CD4-positive, alpha-beta T cell treated with Interleukin-1 beta for 1 hour (primary cell): ENCODE results near the gene TRAF1.
A peak's percentile ranks its signal among the peaks of the same experiment; 100 is the strongest.

Source experiments
- DNase-seq, 2 donors: peaks; one replicate each; pipeline ENCODE4 v3.0.0-alpha.2; 2020 to 2022

Gene TRAF1

GRCh38 chr9:120885958-120886357, 40.6 kb downstream of the TRAF1 start:
- no peak for DNase-seq

GRCh38 chr9:120885457-120885856, 41.1 kb downstream of the TRAF1 start:
- DNase-seq: no peak

GRCh38 chr9:120883608-120883996, 43.0 kb downstream of the TRAF1 start:
- no peak for DNase-seq

GRCh38 chr9:120882935-120883607, 43.5 kb downstream of the TRAF1 start:
- DNase-seq: no peak

- no peak for DNase-seq
Measured at GRCh38 chr9:120879446-120879845, 47.1 kb downstream of the TRAF1 start.

- no peak for DNase-seq
Measured at GRCh38 chr9:120878188-120879130, 48.1 kb downstream of the TRAF1 start.

- DNase-seq: peak; percentile 69 to 70
Measured at GRCh38 chr9:120877276-120878034, 49.1 kb downstream of the TRAF1 start.

- DNase-seq: peak in 1 of 2 donors; percentile 30
Measured at GRCh38 chr9:120876842-120877240, 49.8 kb downstream of the TRAF1 start, which contains the start of gene PHF19. Gene PHF19, minus strand, starts transcription at chr9:120877188. Its CDS starts 2,447 bp downstream, at chr9:120874741.

- DNase-seq: peak; percentile 88
Measured at GRCh38 chr9:120875954-120876841, 50.4 kb downstream of the TRAF1 start.

- DNase-seq: no peak
Measured at GRCh38 chr9:120875643-120875953, 51.0 kb downstream of the TRAF1 start.

GRCh38 chr9:120875195-120875565, 51.4 kb downstream of the TRAF1 start:
- DNase-seq: no peak

- no peak for DNase-seq
Measured at GRCh38 chr9:120874226-120875194, 52.1 kb downstream of the TRAF1 start.

GRCh38 chr9:120873512-120873911, 53.1 kb downstream of the TRAF1 start:
- no peak for DNase-seq

GRCh38 chr9:120872791-120873502, 53.6 kb downstream of the TRAF1 start:
- no peak for DNase-seq

GRCh38 chr9:120870206-120870605, 56.4 kb downstream of the TRAF1 start:
- no peak for DNase-seq

- DNase-seq: no peak
Measured at GRCh38 chr9:120869726-120870125, 56.9 kb downstream of the TRAF1 start.

- no peak for DNase-seq
Measured at GRCh38 chr9:120869360-120869687, 57.3 kb downstream of the TRAF1 start.

GRCh38 chr9:120868676-120869359, 57.8 kb downstream of the TRAF1 start:
- DNase-seq: peak; percentile 97 to 98

- no peak for DNase-seq
Measured at GRCh38 chr9:120868339-120868675, 58.3 kb downstream of the TRAF1 start.
